Panc1 (cell line): ENCODE results near the gene SNRNP70. TPM values are rescaled to one million over a fixed set of nuclear protein-coding genes. Genes with fewer than 3 reads are reported as not detected.

Experiments used
- ATAC-seq: fragments of 200-7000 bp; cut with Tn5 transposase; 2 replicates; pipeline ENCODE4 v1.9.1; 2020; ENCODE audit warnings: mild to moderate bottlenecking, moderate library complexity
- BruUV-seq: library from RNA; stranded (reverse); fragments of 400-500 nt; replicated peaks from 2 replicates; lab custom pipeline; 2021; lab: Mats Ljungman, UMichigan
- CTCF ChIA-PET: fragments of 300-600 bp; sonication (Branson Sonifier 250); formaldehyde crosslinking; loops from one replicate; lab custom pipeline; 2022; ENCODE audit warnings: antibody characterized with exemption; lab: Charles Lee
- POLR2A ChIA-PET: fragments of 300-600 bp; sonication (Branson Sonifier 250); formaldehyde crosslinking; loops from one replicate; lab custom pipeline; 2022; ENCODE audit warnings: antibody characterized with exemption; lab: Charles Lee
- DNase-seq: peaks from one replicate; pipeline ENCODE4 v3.0.0-alpha.2; 2010; ENCODE audit warnings: low read depth, low spot score
- H3K27ac ChIP-seq: 2 replicates; pipeline ENCODE4 v1.5.1; 2011; ENCODE audit warnings: mild to moderate bottlenecking, low read length, inconsistent platforms
- H3K27me3 ChIP-seq: fragments of 200-500 bp; sonication (Bioruptor generic); 2 replicates; pipeline ENCODE4 v1.6.0; 2014; ENCODE audit warnings: low read length, inconsistent platforms; ENCODE audit not compliant: control insufficient read depth, insufficient read depth
- H3K36me3 ChIP-seq: fragments of 200-500 bp; sonication (Bioruptor generic); 2 replicates; pipeline ENCODE4 v1.5.1; 2014; ENCODE audit warnings: inconsistent platforms, mild to moderate bottlenecking, low read length, moderate library complexity; ENCODE audit not compliant: control insufficient read depth, insufficient read depth
- H3K4me1 ChIP-seq: 2 replicates; pipeline ENCODE4 v1.5.1; 2011; ENCODE audit warnings: inconsistent platforms, mild to moderate bottlenecking, low read length, moderate library complexity; ENCODE audit not compliant: control insufficient read depth, insufficient read depth
- H3K4me3 ChIP-seq, 2 experiments: 2 replicates each; pipeline ENCODE4 v1.5.1; 2011 to 2012; ENCODE audit warnings: low read depth in 2 of 2, low read length in 2 of 2, mild to moderate bottlenecking in 2 of 2, inconsistent platforms in 1 of 2, moderate library complexity in 1 of 2
- H3K9me3 ChIP-seq: fragments of 200-500 bp; sonication (Bioruptor generic); 2 replicates; pipeline ENCODE4 v1.5.1; 2014; ENCODE audit warnings: low read depth, mild to moderate bottlenecking, inconsistent platforms, low read length, moderate library complexity; ENCODE audit not compliant: control insufficient read depth, insufficient read depth
- CTCF ChIP-seq: fragments of 450-650 bp; IDR thresholded peaks from 2 replicates; pipeline ENCODE4 v1.5.1; 2017; ENCODE audit warnings: mild to moderate bottlenecking
- POLR2AphosphoS5 ChIP-seq: IDR thresholded peaks from 2 replicates; pipeline ENCODE4 v1.6.1; 2012; ENCODE audit warnings: mild to moderate bottlenecking, low read depth, low read length, moderate library complexity
- REST ChIP-seq, 2 experiments: IDR thresholded peaks; 2 replicates each; pipeline ENCODE4 v1.6.1; 2011 to 2012; ENCODE audit warnings: low read depth in 2 of 2, control low read depth in 1 of 2, low read length in 1 of 2, mild to moderate bottlenecking in 1 of 2, moderate library complexity in 1 of 2; ENCODE audit not compliant: insufficient read depth in 1 of 2
- SIN3A ChIP-seq: IDR thresholded peaks from 2 replicates; pipeline ENCODE4 v1.6.1; 2012; ENCODE audit warnings: low read depth, mild to moderate bottlenecking, low read length, moderate library complexity, borderline replicate concordance; ENCODE audit not compliant: insufficient read depth
- TCF7L2 ChIP-seq: IDR thresholded peaks from 2 replicates; pipeline ENCODE4 v1.6.1; 2011; ENCODE audit warnings: mild to moderate bottlenecking, low read depth, low read length, inconsistent platforms
- in situ Hi-C: cut with HindIII; loops from 2 replicates; pipeline ENCODE4 v1.10.0; 2016; ENCODE audit warnings: low sequenced_read_pairs, low pct_unique_long_range_greater_than_20kb
- intact Hi-C: fragments of 100-400 bp; cut with micrococcal nuclease; formaldehyde crosslinking; loops from one replicate; pipeline ENCODE4 v1.10.0; 2022; ENCODE audit not compliant: unreplicated experiment
- total RNA-seq: library from RNA; stranded (reverse); gene quantifications from one replicate; pipeline ENCODE4 v1.2.1, GENCODE V29; 2021; ENCODE audit not compliant: unreplicated experiment

Gene SNRNP70
- total RNA-seq, 1 experiment from 2014 or later = 180 TPM

DNA sequence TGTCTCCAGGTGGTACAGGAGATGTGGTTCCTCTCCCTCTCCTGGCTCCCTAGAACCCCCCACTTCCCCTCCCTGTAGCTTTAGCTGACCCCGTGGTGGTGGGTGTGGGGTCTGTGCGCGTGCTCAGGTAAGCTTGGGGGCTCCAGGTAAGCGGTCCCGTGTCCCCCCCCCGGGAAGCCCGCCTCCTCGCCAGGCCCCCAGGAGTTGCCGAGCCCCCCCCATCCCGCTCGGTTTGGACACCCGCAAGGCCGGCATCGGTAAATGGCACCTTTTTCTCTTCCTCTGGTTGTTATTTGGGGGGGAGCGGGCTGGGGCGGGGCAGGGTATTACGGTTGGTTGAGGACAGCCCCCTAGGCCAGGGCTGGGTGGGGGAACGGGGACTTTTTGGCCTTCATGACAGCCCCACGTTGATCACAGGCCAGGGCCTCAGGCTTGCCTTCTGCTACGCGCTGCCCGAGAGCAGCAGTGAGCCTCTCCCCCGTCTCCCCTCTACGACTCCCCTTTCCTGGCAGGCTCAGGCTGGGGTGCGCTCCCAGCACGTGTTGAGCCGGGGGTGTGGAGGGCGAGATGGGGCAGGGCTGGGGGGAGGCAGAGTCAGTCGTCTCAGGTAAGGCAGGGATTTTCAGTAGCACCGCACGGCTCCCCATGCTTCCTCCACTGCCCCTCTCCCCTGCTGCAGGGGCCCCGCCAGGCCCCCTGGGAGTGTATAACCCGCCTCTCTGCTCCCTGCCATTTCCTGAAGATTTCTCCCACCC lies 18.3 kb downstream of the SNRNP70 start:
- H3K36me3 ChIP-seq = peaks cover 11% of the 10 kb centered on the region
- BruUV-seq = no TSS peak
- CTCF ChIA-PET = no interaction called here

GRCh38 chr19:49104229-49104864 lies 19.1 kb downstream of the SNRNP70 start:
- no peak for DNase-seq
- no peak for ATAC-seq
- Histone ChIP-seq H3K4me3 (no peak overlapping the region), H3K4me1 (no peaks in the 10 kb centered on the region), H3K9me3 (no peaks in the 10 kb centered on the region), H3K27me3 (no peaks in the 10 kb centered on the region), H3K27ac (no peak overlapping the region), H3K36me3 (peaks cover 3% of the 10 kb centered on the region; the same call in 1 of the 2 replicates)
- ChIA-PET CTCF (no interaction called here), POLR2A (no interaction called here)
- intact Hi-C loops = no loop called here
- no TSS peak for BruUV-seq
- in situ Hi-C loops = no loop called here
- TF ChIP-seq POLR2AphosphoS5 = no peak
- TF ChIP-seq TCF7L2 = no peak
- TF ChIP-seq SIN3A = no peak
- no peak for TF ChIP-seq REST (IDR thresholded peaks at IDR 0.05; ENCODE audit: insufficient read depth in 1 of 2, low read depth in 2 of 2, low read length in 1 of 2)
- no peak for TF ChIP-seq CTCF

More for the DNA sequence above, 18.3 kb downstream of the SNRNP70 start:
- TF ChIP-seq TCF7L2 = no peak
- no peak overlapping the region for H3K4me3 ChIP-seq
- POLR2A ChIA-PET = no interaction called here
- intact Hi-C loops (no loop called here), in situ Hi-C loops (no loop called here)
- no peaks in the 10 kb centered on the region for H3K4me1 ChIP-seq
- DNase-seq = no peak
- ATAC-seq = no peak
- no peaks in the 10 kb centered on the region for H3K9me3 ChIP-seq
- H3K27ac ChIP-seq = no peak overlapping the region
- H3K27me3 ChIP-seq = no peaks in the 10 kb centered on the region
